ENCODE data around the gene ERC2. TPM values are rescaled to one million over a fixed set of nuclear protein-coding genes. Genes with fewer than 3 reads are reported as not detected.

ERC2 gene
- total and polyA plus RNA-seq, 2 donors (not counting 3 experiments of a cell fraction or from before 2014, with no cell fraction given) = 5.6 to 15.5 TPM

DNA sequence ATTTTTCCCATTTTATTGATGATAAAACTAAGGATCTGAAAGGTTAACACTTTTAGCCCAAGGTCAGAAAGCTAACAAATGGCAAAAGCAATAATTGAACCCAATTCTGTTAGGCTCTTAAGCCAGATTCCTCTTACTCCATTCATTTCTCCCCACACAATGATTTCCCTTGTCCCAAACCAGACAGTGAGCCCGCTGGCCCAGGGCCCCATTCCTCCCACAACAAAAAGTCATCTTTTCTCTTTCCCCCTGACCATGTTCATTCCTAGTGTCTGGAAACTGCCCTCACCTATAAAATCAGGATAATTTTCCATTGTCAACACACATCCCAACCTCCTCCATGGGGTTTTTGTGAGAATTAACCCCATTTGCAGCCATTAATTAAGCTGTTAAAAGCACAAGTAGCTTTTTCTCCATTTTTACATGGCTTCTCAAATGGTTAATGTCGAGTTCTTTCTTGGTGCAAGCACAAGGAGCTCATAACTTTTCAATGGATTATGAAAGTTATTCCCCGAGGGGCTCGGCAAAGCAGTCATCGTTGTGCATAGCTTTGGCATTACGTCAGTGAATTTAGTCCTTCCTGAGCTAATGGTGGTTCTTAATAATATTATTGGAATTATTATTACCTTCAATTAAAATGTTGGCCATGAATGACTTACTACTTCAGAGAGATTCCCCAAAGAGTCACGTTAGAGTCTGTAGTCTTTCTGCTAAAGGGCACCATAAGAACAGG lies 830.2 kb downstream of the ERC2 start:
- no peaks in the 10 kb centered on the region for H3K36me3 ChIP-seq (ENCODE audit: control insufficient read depth in 2 of 2, extremely low read depth in 1 of 2, insufficient read depth in 2 of 2, low read length in 2 of 2)
- no TSS peak for BruUV-seq (replicated peaks)
- ChIA-PET POLR2A (no interaction called here), CTCF (no interaction called here)
- H3K79me2 ChIP-seq (ENCODE audit: control insufficient read depth, insufficient read depth, low read length) = no peaks in the 10 kb centered on the region
- no peak overlapping the region for H3K9ac ChIP-seq (replicated peaks; ENCODE audit: extremely low read depth, insufficient read depth, low read length)
- H3K9me3 ChIP-seq (replicated peaks; ENCODE audit: control insufficient read depth, insufficient read depth, low read length) = no peaks in the 10 kb centered on the region
- intact Hi-C loops (cut with micrococcal nuclease) (no loop called here), dilution Hi-C loops (cut with MboI; ENCODE audit: extremely low pct_ligation_motif_present, low sequenced_read_pairs) (no loop called here)
- DNase-seq (ENCODE audit: low read depth, low spot score) (no peak), FAIRE-seq (no peak)
- H2AFZ ChIP-seq (ENCODE audit: low read depth, low read length) = no peak overlapping the region
- no peak overlapping the region for H3K27ac ChIP-seq (ENCODE audit: insufficient read depth, low read depth, low read length)
- H3K4me2 ChIP-seq (ENCODE audit: insufficient read depth, low read length) = no peak overlapping the region
- no peaks in the 10 kb centered on the region for H3K9me1 ChIP-seq (replicated peaks; ENCODE audit: control insufficient read depth, extremely low read depth, insufficient read depth, low read length)
- H3K4me1 ChIP-seq (ENCODE audit: control insufficient read depth, extremely low read depth, insufficient read depth, low read length) = no peaks in the 10 kb centered on the region
- no peaks in the 10 kb centered on the region for H3K27me3 ChIP-seq (ENCODE audit: control insufficient read depth in 2 of 2, insufficient read depth in 2 of 2, low read length in 2 of 2)
- no peak overlapping the region for H3K4me3 ChIP-seq (replicated peaks in 1 of 3; ENCODE audit: insufficient read depth in 1 of 3, low read depth in 1 of 3, low read length in 3 of 3)
- no peaks in the 10 kb centered on the region for H4K20me1 ChIP-seq (replicated peaks; ENCODE audit: control insufficient read depth, extremely low read depth, insufficient read depth, low read length)
- no peak for TF ChIP-seq FOS (IDR thresholded peaks at IDR 0.05; ENCODE audit: borderline replicate concordance, insufficient read depth, low read length)
- no peak for TF ChIP-seq POLR2AphosphoS5 (IDR thresholded peaks at IDR 0.05; ENCODE audit: insufficient read depth, low read depth, low read length)
- no peak for TF ChIP-seq MAX (IDR thresholded peaks at IDR 0.05; ENCODE audit: insufficient read depth, insufficient read length)

- FAIRE-seq = no peak
- ChIA-PET CTCF (no interaction called here), POLR2A (no interaction called here)
- intact Hi-C loops (cut with micrococcal nuclease) = no loop called here
- Histone ChIP-seq H3K4me2 (ENCODE audit: insufficient read depth, low read length) (no peak overlapping the region), H3K4me1 (ENCODE audit: control insufficient read depth, extremely low read depth, insufficient read depth, low read length) (no peaks in the 10 kb centered on the region), H2AFZ (ENCODE audit: low read depth, low read length) (no peak overlapping the region), H3K36me3 (ENCODE audit: control insufficient read depth in 2 of 2, extremely low read depth in 1 of 2, insufficient read depth in 2 of 2, low read length in 2 of 2) (no peaks in the 10 kb centered on the region), H4K20me1 (replicated peaks; ENCODE audit: control insufficient read depth, extremely low read depth, insufficient read depth, low read length) (no peaks in the 10 kb centered on the region), H3K4me3 (replicated peaks in 1 of 3; ENCODE audit: insufficient read depth in 1 of 3, low read depth in 1 of 3, low read length in 3 of 3) (no peak overlapping the region), H3K27ac (ENCODE audit: insufficient read depth, low read depth, low read length) (no peak overlapping the region), H3K9me3 (replicated peaks; ENCODE audit: control insufficient read depth, insufficient read depth, low read length) (no peaks in the 10 kb centered on the region), H3K9me1 (replicated peaks; ENCODE audit: control insufficient read depth, extremely low read depth, insufficient read depth, low read length) (no peaks in the 10 kb centered on the region), H3K27me3 (ENCODE audit: control insufficient read depth in 2 of 2, insufficient read depth in 2 of 2, low read length in 2 of 2) (no peaks in the 10 kb centered on the region), H3K9ac (replicated peaks; ENCODE audit: extremely low read depth, insufficient read depth, low read length) (no peak overlapping the region), H3K79me2 (ENCODE audit: control insufficient read depth, insufficient read depth, low read length) (no peaks in the 10 kb centered on the region)
- DNase-seq (ENCODE audit: low read depth, low spot score) = no peak
- no TSS peak for BruUV-seq (replicated peaks)
- dilution Hi-C loops (cut with MboI; ENCODE audit: extremely low pct_ligation_motif_present, low sequenced_read_pairs) = no loop called here
- no peak for TF ChIP-seq EZH2 (IDR thresholded peaks at IDR 0.05; ENCODE audit: borderline replicate concordance, low read depth, low read length, severe bottlenecking)
- no peak for TF ChIP-seq MYC (IDR thresholded peaks at IDR 0.05; ENCODE audit: low read depth, low read length)
- TF ChIP-seq FOS (IDR thresholded peaks at IDR 0.05; ENCODE audit: borderline replicate concordance, insufficient read depth, low read length) = no peak
- TF ChIP-seq GATA2 (IDR thresholded peaks at IDR 0.05; ENCODE audit: insufficient read depth, insufficient read length, low read depth, low read length) = no peak
- TF ChIP-seq POLR2AphosphoS5 (IDR thresholded peaks at IDR 0.05; ENCODE audit: insufficient read depth, low read depth, low read length) = no peak
- TF ChIP-seq POLR2A (IDR thresholded peaks at IDR 0.05; ENCODE audit: low read depth, low read length) = no peak
- no peak for TF ChIP-seq JUN (IDR thresholded peaks at IDR 0.05; ENCODE audit: borderline replicate concordance, insufficient read depth, insufficient read length, low read depth)
- no peak for TF ChIP-seq MAX (IDR thresholded peaks at IDR 0.05; ENCODE audit: insufficient read depth, insufficient read length)
- TF ChIP-seq CTCF (IDR thresholded peaks at IDR 0.05; ENCODE audit: extremely low read depth in 1 of 2, insufficient read depth in 1 of 2, low read depth in 1 of 2, low read length in 2 of 2) = no peak
These were observed 831.7 kb downstream of the ERC2 start for GRCh38 chr3:55636300-55637195.
